ENCODE data around the gene MKRN2. TPM values are rescaled to one million over a fixed set of nuclear protein-coding genes. Genes with fewer than 3 reads are reported as not detected.
"Not testable (repeated sequence)": the region's sequence is repeated elsewhere in the genome, so short reads cannot be mapped to it uniquely, and the experiment has no call there.

MKRN2 gene
- total RNA-seq, 5 donors from 2014 or later (not counting 1 experiment from before 2014, with no cell fraction given) = 22.2 to 31.7 (median 27.5) TPM

DNA sequence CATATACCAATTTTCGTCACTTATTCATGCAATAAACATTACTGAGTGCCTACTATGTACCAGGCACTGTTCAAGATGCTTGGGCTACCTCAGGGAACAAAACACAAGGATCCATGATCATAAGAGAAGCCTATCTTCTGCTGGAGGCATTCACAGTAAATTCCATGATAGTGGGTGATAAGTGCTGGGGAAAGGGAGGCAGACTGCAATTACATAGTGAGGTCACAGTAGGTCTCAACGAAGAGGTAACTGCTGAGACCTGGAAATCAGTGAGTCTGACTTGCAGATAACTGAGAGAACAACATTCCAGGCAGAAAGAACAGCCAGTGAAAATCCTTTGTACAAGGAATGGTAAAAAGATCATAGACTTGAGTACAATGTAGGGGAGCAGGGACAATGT is 73.4 kb downstream of the MKRN2 start:
- Histone ChIP-seq H3K36me3 (ENCODE audit: control insufficient read depth in 2 of 2, extremely low read depth in 1 of 2, insufficient read depth in 1 of 2, low read length in 1 of 2) (peaks cover 0 to 4% of the 10 kb centered on the region in 2 donors), H3K9me3 (no peaks in the 10 kb centered on the region), H3K27me3 (replicated peaks in 1 of 2; ENCODE audit: control insufficient read depth in 2 of 2, extremely low read depth in 1 of 2, insufficient read depth in 2 of 2, low read length in 1 of 2) (no peaks in the 10 kb centered on the region), H3K4me3 (ENCODE audit: control insufficient read depth in 1 of 2, extremely low read depth in 1 of 2, low read length in 1 of 2) (no peak overlapping the region), H3K27ac (ENCODE audit: low read length) (no peak overlapping the region), H3K4me1 (ENCODE audit: control insufficient read depth in 1 of 2, extremely low read depth in 1 of 2, insufficient read depth in 2 of 2, low read length in 2 of 2) (peaks cover 2 to 20% of the 10 kb centered on the region in 2 experiments)
- no peaks in the 10 kb centered on the region for H3K9me3 Mint-ChIP-seq
- H3K4me1 Mint-ChIP-seq = peaks cover 66 to 69% (median 67%) of the 10 kb centered on the region in 3 donors
- WGBS (ENCODE audit: insufficient coverage) = 75% methylated on average over 2 of the region's 2 CpGs
- H3K27me3 Mint-ChIP-seq = no peaks in the 10 kb centered on the region
- H3K27ac Mint-ChIP-seq = peak overlapping the region in 1 of 2 donors; percentile 5
- CTCF ChIA-PET = no interaction called here
- POLR2A ChIA-PET = no interaction called here
- DNase-seq = no peak
- no peak overlapping the region for H3K4me3 Mint-ChIP-seq
- no peak for ATAC-seq (replicated peaks in 1 of 4)
- H3K36me3 Mint-ChIP-seq = peaks cover 11% of the 10 kb centered on the region

- H3K36me3 ChIP-seq (ENCODE audit: control insufficient read depth in 2 of 2, extremely low read depth in 1 of 2, insufficient read depth in 1 of 2, low read length in 1 of 2); POLR2A ChIA-PET; H3K27me3 ChIP-seq (replicated peaks in 1 of 2; ENCODE audit: control insufficient read depth in 2 of 2, extremely low read depth in 1 of 2, insufficient read depth in 2 of 2, low read length in 1 of 2); DNase-seq; H3K27ac ChIP-seq (ENCODE audit: low read length); H3K4me3 Mint-ChIP-seq; ATAC-seq (replicated peaks in 1 of 4); CTCF ChIA-PET; H3K27me3 Mint-ChIP-seq; H3K4me3 ChIP-seq (ENCODE audit: control insufficient read depth in 1 of 2, extremely low read depth in 1 of 2, low read length in 1 of 2); H3K27ac Mint-ChIP-seq; H3K9me3 ChIP-seq; H3K9me3 Mint-ChIP-seq: not testable (repeated sequence)
- WGBS (ENCODE audit: insufficient coverage) = 72% methylated on average over 2 of the region's 7 CpGs
- Mint-ChIP-seq H3K4me1 (peaks cover 61 to 64% (median 62%) of the 10 kb centered on the region in 3 donors), H3K36me3 (peaks cover 11% of the 10 kb centered on the region)
- peaks cover 0 to 16% of the 10 kb centered on the region in 2 experiments for H3K4me1 ChIP-seq (ENCODE audit: control insufficient read depth in 1 of 2, extremely low read depth in 1 of 2, insufficient read depth in 2 of 2, low read length in 2 of 2)
Measured at GRCh38 chr3:12630843-12631242, 74.0 kb downstream of the MKRN2 start.

GRCh38 chr3:12632523-12632922 is 75.6 kb downstream of the MKRN2 start:
- H3K27ac ChIP-seq (ENCODE audit: low read length) = no peak overlapping the region
- WGBS (ENCODE audit: insufficient coverage) = no CpG with 5 or more reads among the region's 2 CpGs
- no peaks in the 10 kb centered on the region for H3K27me3 ChIP-seq (replicated peaks in 1 of 2; ENCODE audit: control insufficient read depth in 2 of 2, extremely low read depth in 1 of 2, insufficient read depth in 2 of 2, low read length in 1 of 2)
- Mint-ChIP-seq H3K4me3 (no peak overlapping the region), H3K36me3 (peaks cover 16% of the 10 kb centered on the region), H3K27me3 (no peaks in the 10 kb centered on the region), H3K4me1 (peaks cover 60 to 62% (median 61%) of the 10 kb centered on the region in 3 donors), H3K9me3 (no peaks in the 10 kb centered on the region), H3K27ac (no peak overlapping the region)
- ATAC-seq (replicated peaks in 1 of 4) = no peak
- DNase-seq = no peak
- H3K4me1 ChIP-seq (ENCODE audit: control insufficient read depth in 1 of 2, extremely low read depth in 1 of 2, insufficient read depth in 2 of 2, low read length in 2 of 2) = peaks cover 0 to 13% of the 10 kb centered on the region in 2 experiments
- ChIA-PET POLR2A (no interaction called here), CTCF (no interaction called here)
- H3K4me3 ChIP-seq (ENCODE audit: control insufficient read depth in 1 of 2, extremely low read depth in 1 of 2, low read length in 1 of 2) = no peak overlapping the region
- peaks cover 0 to 4% of the 10 kb centered on the region in 2 donors for H3K36me3 ChIP-seq (ENCODE audit: control insufficient read depth in 2 of 2, extremely low read depth in 1 of 2, insufficient read depth in 1 of 2, low read length in 1 of 2)
- no peaks in the 10 kb centered on the region for H3K9me3 ChIP-seq

DNA sequence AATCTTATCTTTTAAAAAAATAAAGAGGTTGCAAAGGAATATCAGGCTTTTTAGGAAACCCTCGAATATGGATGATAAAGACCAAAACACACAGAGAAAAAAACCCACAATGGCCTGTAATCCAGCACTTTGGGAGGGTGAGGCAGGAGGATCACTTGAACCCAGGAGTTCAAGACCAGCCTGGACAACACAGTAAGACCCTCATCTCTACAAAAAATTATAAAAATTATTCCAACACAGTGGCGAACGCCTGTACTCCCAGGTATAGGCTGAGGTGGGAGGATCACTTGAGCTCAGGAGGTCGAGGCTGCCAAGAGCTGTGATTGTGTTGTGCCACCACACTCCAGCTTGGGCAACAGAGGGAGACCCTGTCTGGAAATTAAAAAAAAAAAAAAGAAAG is 76.2 kb downstream of the MKRN2 start:
- Mint-ChIP-seq H3K36me3 (peaks cover 20% of the 10 kb centered on the region), H3K27ac (no peak overlapping the region), H3K27me3 (no peaks in the 10 kb centered on the region), H3K4me1 (peaks cover 59 to 61% (median 60%) of the 10 kb centered on the region in 3 donors), H3K9me3 (no peaks in the 10 kb centered on the region), H3K4me3 (no peak overlapping the region)
- DNase-seq (no peak), ATAC-seq (replicated peaks in 1 of 4) (no peak)
- WGBS (ENCODE audit: insufficient coverage) = no CpG with 5 or more reads among the region's 4 CpGs
- ChIA-PET POLR2A (no interaction called here), CTCF (no interaction called here)
- no peaks in the 10 kb centered on the region for H3K9me3 ChIP-seq
- H3K27ac ChIP-seq (ENCODE audit: low read length) = no peak overlapping the region
- H3K4me1 ChIP-seq (ENCODE audit: control insufficient read depth in 1 of 2, extremely low read depth in 1 of 2, insufficient read depth in 2 of 2, low read length in 2 of 2) = peaks cover 0 to 8% of the 10 kb centered on the region in 2 experiments
- peaks cover 0 to 4% of the 10 kb centered on the region in 2 donors for H3K36me3 ChIP-seq (ENCODE audit: control insufficient read depth in 2 of 2, extremely low read depth in 1 of 2, insufficient read depth in 1 of 2, low read length in 1 of 2)
- H3K27me3 ChIP-seq (replicated peaks in 1 of 2; ENCODE audit: control insufficient read depth in 2 of 2, extremely low read depth in 1 of 2, insufficient read depth in 2 of 2, low read length in 1 of 2) = no peaks in the 10 kb centered on the region
- no peak overlapping the region for H3K4me3 ChIP-seq (ENCODE audit: control insufficient read depth in 1 of 2, extremely low read depth in 1 of 2, low read length in 1 of 2)

Other genes starting within 250 kb of the MKRN2 start
- gene TSEN2, start 72.6 kb upstream of the MKRN2 start, total RNA-seq = 10 to 100 TPM; 11.7 to 20.9 (median 18.2) TPM
- gene MKRN2OS, start 11.6 kb upstream of the MKRN2 start, total RNA-seq = not detected
- gene RAF1, start 107.0 kb downstream of the MKRN2 start, total RNA-seq = 100 to 1,000 TPM in 4 of 5 donors, 10 to 100 TPM in 1; 95.3 to 112 (median 105) TPM
- gene TMEM40, start 202.2 kb downstream of the MKRN2 start, total RNA-seq = not detected
- 1 to 10 TPM; 2.1 to 5.9 (median 3.2) TPM for gene CAND2, start 239.6 kb downstream of the MKRN2 start, total RNA-seq